ENCODE results near the gene FIP1L1.

The FIP1L1 gene

GRCh38 chr4:53477636-53478035 is 100.2 kb downstream of the FIP1L1 start:
- DNase-seq = no peak

GRCh38 chr4:53478671-53479456 is 101.4 kb downstream of the FIP1L1 start:
- no peak for DNase-seq

DNA sequence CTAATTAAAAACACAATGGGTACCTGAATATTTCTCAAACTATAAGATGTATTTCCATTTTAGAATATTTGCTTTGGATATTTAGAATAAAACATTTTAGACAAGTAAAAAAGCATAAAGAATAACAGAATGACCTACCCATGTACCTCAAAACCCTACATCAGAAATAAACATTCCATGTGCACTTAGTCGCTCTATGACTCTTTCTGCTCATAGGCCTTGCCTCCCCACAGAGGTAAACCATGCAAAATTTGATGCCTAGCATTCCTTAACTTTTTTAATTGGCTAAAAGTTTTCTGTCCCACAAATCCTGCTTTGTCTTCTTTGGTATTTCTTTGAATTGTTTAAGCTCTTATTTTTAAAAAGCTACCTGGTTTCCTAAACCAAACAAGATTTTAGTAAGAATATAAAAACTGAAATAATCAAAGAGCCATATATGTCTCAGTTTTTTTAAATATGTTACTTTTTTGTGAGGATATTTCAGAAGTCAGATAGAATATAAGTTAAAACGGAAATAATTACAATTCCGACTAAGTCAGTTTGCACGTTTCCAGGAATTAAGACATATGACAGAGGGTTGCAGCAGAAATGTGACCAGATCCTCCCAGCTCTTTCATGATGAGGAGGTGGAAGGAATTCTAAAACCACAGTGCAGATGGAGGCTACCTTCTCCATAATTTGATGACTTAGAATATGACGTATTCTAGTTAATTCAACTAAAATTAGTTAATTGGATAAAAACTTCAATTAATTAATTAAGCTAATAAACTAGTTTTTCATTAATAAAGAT is 102.5 kb downstream of the FIP1L1 start:
- no peak for DNase-seq

DNA sequence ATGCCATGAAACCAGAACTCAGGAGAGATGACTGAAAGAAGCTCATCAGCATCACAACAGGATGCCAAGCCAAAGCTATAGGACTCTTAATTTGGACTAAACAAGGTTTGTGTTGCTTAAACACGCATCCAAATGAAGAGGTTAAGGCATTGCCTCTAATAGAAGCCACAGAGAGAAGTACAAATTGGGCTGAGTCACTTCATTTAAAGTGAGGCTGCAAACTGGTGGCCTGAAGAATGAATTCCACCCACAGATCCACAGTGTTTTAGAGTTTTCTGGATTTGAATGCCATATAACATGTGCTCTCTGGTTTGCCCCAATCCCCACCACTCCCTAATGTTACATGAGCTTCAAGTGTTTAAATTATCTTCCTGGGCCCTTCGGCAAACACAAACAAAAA is 103.5 kb downstream of the FIP1L1 start:
- no peak for DNase-seq

DNA sequence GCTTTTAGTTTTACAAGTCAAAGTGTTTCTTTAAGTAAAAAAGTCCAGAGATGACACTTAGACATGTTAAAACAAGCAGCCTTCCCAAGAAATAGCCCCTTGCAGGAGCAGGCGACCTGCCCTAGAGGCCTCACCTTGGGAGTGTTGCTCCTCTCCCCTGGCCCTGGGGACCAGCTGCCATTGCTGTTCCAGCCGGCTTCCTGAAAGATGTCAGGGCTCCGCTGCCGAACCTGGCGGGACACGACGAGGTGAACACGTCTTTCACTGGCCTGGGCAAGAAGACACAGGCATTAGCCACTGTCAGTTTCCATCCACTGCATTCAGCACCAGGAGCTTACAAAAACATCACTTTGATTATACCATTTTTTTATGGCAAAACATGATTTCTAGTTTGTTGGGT is 104.1 kb downstream of the FIP1L1 start:
- no peak for DNase-seq

GRCh38 chr4:53483250-53483649 is 105.8 kb downstream of the FIP1L1 start:
- DNase-seq = no peak

- DNase-seq = no peak
Observed at GRCh38 chr4:53484911-53485657, 107.6 kb downstream of the FIP1L1 start.

- DNase-seq = no peak
Observed at GRCh38 chr4:53485658-53486040, 108.2 kb downstream of the FIP1L1 start.

DNA sequence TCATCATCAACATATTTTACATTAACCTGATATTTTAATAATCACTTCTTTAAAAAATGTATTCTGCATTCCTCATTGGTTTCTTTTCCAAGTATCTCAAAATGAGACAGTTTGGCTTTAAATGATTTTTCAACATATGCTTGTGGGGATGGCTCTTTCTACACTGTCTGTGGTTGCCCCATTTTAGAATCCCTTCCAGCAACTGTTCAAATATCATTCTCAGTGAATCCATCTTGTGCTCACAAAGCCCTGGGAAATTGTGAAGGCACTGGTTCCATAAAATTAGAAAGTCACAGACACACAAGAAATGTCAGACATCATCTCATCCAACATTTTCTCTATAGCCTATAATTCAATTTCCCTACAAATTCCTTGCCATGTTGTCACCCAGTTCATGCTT is 110.3 kb downstream of the FIP1L1 start:
- DNase-seq = no peak

- no peak for DNase-seq
Observed at GRCh38 chr4:53489279-53489889, 111.9 kb downstream of the FIP1L1 start.

DNA sequence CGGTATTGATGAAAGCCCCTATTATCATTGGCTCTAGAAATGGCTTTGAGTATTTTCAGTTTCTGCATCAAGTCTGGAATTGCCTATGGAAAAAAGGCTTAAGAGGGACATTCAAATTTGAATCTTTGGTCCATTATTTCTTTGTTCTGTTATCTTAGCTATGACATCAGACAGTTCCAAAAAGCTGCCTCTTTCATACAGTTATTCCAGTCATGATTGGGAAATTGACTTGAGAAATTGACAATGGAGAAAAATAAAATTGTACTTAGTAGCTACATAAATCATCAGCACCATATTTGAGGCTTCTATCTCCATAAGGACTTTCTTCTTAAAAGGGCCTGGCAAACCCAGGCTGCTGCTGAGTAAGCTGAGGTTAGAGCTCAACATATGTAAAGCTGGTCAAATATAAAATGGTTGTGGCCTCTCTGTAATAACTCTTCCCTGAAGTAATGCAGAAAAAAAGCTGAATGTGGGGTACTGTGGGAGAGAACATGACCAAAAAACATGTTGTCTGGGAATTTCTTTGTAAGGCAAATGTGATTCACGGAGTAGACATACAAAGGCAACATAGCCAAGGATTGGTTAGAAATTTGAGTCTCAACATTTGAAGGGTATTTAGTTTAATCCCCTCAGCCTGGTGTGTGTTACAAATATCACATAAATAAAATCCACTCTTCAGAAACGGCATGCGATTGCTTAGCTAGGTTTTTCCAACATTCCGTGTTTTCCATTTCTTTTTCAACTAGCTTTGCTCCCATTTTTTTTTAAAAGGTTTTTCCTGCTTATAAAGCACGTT is 112.9 kb downstream of the FIP1L1 start:
- no peak for DNase-seq

- DNase-seq = peak; percentile 18
Observed at GRCh38 chr4:53490965-53491622, 113.7 kb downstream of the FIP1L1 start.

DNA sequence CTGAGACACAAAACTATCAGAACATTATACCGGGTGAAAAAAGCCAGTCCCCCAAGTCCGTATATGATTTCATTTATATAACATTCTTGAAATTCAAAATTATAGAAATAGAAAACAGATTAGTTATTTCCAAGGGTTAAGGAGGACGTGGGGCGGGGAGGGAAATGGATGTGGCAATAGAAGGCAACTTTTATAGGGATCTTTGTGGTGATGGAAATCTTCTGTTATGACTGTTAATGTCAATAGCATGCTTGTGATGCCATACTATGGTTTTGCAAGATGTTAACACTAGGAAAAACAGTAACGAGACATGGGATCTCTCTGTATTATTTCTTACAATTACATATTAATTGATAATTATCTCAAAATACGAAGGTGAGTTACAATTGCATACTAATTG is 117.4 kb downstream of the FIP1L1 start:
- no peak for DNase-seq

DNA sequence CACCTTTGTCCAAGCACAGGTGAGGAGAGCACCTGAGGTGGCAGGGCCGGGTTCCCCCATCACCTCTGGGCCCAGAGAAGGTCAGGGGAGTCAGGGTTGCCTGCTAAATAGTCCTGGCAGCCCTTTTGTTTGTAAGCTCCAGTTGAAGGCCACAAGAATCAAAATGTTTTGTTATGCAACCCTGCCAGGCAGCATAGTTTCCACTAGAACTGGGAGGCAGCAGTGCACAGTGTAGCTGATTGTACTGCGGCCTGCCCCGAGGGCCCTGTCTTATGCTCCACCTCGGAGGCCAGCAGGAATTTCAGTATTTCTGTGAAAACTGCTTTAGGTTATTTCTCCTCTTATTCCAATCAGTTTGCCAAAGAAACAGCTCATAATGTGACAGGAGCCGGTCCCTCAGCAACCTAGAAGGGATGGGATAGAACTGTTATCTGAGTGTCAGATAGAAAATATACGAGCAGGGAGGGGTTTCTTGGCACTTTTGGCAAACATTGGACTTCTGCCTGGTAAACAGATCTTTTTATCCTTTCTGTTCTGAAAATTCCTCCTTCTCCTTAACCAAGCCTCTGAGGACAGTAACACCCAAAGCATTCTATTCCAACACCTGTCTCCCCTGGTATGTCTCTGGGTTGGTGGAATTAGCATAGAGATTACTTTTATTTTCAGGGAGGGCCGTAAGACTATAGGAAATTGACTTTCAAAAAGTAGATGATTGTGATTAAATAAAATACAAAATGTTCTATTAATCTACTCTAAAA is 120.2 kb downstream of the FIP1L1 start:
- DNase-seq = no peak

DNA sequence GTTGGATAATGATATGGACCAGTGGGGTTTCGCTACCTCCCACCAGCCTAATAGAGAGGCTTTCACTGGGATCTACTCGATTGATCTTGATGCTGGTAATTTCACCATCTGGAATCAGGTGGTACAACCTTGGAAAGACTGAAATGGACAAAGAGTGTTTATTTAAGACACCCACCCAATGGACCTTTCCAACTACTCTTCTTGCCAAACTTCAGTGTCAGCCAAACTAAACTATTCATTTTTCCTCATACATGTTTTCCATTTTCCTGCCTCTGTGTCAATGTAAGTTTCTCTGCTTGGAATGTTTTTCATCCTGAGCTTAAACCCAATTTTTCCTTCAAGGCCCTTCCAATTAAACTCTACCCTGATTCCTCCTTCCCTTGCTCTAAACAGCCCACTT is 121.3 kb downstream of the FIP1L1 start:
- no peak for DNase-seq

GRCh38 chr4:53499791-53500190 is 122.3 kb downstream of the FIP1L1 start:
- DNase-seq = no peak

DNA sequence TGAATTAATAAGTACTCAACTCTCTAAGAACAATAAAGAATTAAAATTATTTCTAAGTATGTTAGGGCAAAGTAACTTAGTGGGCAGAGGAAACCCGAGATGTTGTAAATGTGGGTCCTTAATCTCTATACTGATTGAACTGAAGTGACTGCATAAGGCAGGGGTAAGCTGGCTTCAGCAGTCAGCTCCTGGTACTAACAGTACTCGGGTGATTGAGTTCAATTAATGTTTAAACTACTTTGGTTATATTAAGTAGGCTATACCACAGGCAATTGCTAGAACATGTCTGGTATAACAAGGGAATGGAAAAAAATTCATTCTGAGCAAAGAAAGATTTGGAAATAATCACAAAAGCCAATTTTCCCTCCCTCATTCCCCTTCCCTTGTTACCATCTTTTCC is 123.1 kb downstream of the FIP1L1 start:
- DNase-seq = no peak

DNA sequence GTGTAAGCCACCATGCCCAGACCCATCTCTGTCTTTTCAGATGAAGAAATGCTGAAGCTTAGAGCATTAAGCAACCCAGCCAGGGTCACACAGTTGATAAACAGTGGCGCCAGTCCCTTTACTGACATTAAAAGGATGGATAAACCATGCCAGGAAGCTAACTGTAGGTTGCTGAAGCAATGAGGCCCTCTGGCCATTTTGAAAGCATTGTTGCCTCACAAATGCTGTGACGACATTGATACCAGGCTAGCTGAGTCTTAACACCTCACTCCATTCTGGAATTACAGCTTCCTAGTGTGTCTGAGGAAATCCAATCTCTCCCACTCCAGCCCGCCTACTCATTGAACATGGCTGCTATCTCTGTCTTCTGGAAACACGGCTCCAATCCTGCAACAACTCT is 124.1 kb downstream of the FIP1L1 start:
- no peak for DNase-seq

GRCh38 chr4:53502094-53502493 is 124.7 kb downstream of the FIP1L1 start:
- no peak for DNase-seq

DNA sequence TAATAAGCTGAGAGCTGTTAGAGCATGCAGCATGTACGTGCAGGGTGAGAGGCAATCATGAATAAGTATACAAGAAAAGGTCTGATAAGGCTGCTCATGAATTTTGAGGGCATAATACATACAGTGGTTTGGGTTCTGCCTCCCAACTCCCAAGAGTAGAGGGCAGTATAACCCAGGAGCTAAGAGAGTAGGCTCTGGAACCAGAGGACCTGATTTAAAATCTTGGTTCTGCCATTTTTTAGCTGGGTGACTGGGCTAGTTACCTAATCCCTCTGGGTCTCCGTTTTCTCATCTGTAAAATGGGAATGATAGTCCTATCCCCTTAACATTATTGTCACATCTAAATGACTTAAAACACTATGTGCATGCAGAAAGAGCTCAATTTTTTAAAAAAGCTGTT is 128.5 kb downstream of the FIP1L1 start:
- no peak for DNase-seq

DNA sequence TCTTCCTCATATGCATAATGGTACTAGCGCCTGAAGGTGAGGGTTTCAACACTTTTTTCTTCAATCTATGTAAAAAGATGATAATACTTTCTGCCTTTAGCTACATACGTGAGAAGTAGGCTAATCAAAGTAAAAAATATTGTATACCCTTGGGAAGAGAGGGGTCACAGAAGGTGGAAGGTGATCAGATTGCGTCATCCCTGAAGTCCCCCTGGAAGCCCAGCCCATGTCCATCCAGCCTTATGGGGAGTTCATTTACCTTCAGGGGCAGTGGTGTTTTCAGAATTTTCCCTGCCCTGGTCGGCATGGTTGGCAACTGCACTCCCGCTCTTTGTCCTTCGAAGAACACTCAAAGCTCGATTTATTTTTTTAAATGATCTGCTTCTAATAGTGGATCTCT is 129.6 kb downstream of the FIP1L1 start:
- DNase-seq = no peak
